Measurements from ENCODE around the gene SSBP4.

The SSBP4 gene

DNA sequence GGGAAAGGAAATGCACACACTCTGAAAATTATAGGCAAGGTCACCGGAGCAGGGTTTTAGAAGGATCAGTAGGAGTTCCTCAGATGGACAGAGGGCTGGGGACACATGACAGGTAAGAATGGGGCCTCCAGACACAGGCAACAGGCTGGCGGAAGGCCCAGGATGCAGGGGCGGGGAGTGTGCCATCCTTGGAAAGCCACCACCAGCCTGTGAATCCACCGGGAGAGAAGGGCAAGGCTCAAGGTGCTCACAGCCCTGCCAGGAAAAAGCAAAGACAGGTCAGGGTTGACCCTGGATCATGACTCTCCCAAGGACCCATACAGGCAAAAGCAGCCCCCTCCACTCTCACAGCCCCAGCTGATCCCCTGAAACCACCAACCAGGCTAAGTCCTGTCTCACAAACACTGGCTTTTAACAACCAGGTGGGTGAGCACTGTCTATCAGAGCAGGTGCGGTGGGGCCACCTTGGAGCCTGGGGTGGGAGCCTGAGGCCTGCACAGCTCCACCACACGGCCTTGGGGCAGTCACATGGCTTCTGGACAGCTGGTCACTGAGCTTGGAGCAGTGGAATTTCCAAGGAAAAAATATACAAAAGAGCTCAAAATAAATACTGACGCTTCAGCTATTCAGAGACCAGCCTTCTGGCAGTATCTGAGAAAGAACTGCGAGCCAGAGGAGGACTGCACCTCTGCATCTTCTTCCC lies 54.0 kb downstream of the SSBP4 start:
- no peak for FAIRE-seq

DNA sequence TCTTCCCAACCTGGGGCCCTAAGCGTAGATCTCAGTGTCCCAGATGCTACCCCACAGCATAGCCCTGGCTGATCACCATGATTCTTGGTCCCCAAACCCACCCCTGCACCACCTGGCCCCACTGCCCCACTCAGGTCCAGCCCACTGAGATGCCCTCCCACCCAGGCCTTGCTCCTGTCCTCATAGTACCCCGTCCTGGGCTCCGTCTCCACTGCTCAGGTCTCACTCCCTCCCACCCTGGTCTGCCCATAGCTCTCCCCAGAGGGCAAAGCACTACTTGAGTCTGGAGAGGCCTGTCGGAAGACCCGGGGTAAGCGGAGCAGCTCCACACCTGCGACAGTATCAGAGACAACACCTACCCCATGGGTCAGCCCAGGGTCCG lies 54.5 kb downstream of the SSBP4 start:
- no peak for FAIRE-seq

DNA sequence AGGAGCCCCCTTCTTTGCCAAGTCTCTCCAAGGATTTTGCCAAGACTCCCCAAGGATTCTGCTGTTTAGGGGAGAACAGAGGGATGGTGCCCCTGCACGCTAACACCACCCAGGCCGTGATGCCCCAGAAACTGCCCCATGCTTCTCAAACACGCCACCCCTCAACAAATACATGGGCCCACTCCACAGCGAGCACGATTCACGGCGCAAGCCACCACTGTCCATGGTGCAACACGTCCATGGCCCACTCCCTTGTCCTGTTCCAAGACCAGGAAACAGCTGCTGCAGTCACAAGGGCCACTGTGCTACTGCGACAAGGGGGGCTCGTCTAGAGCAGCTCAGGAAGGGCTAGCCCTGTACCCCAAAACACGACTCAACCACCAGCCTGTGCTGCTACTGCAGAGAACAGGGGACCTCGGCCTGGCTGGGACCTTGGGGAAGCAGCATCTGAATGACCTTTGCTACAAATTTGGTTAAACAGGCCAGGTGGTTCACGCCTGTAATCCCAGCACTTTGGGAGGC lies 55.2 kb downstream of the SSBP4 start:
- no peak for FAIRE-seq

DNA sequence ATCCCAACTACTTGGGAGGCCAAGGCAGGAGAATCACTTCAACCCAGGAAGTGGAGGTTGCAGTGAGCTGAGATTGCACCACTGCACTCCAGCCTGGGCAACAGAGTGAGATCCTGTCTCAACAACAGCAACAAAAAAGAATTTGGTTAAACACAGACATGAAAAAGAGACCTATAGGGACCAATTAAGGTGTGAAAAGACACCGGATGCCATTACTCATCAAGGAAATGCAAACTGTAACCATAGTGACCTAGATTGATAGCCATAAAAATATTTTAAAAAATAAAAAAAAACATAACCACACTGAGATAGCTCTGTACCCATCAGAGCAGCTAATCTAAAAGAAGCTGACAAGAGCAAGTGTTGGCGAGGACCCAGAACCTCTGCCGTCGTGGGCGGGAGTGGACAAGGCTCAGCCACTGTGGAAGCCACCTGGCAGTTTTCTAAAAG lies 55.8 kb downstream of the SSBP4 start:
- no peak for FAIRE-seq

DNA sequence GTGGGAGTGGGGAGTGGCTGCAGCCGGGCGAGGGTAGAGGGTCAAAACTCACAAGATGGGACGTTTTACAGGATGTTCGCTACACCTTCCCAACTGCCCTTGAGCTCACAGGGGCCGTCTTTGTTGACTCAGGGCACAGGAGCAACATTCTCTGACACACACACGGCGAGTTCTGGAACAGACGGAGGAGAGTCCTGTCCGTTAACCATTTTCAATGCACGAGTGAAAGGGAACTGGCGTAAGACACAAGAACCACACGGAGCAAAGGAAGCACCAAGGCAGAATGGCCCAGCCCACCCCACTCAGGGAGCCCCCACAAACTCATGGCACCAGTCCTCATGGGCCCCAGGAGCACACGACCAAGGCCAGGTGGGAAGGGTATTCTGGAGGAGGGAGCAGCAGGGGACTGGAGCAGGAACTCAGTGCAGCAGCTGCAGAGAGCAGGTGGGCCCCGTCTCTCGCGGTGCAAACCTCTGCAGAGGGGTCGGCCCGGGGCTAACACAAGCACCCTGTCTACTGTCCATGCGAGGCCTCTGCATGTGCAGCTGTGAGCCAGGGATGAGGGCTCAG lies 56.6 kb downstream of the SSBP4 start:
- FAIRE-seq, result no peak

DNA sequence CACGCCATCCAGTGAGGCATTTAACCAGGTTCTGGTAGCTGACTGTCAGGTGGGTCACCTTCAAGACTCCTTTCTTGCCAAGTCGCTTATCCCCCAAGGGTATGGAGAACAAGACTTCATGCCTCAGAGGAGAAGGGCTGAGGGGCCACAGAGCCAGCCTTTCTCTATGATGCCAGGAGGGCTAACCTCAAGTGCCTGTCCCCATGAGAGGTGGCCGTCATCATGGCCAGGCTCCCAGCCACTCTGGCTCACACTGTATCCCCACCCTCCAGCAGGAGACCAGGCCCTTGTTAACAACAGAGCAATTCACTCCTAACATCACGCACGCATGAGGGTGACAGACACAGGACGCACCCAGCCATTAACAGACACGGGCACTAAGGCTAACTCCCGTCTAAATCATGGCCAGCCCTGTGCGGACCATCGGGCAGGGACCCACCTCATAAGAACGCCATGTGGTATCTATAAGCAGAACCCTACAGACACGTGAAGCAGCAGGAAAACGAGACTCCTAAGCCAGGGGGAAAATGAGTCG lies 57.4 kb downstream of the SSBP4 start:
- FAIRE-seq, result no peak

DNA sequence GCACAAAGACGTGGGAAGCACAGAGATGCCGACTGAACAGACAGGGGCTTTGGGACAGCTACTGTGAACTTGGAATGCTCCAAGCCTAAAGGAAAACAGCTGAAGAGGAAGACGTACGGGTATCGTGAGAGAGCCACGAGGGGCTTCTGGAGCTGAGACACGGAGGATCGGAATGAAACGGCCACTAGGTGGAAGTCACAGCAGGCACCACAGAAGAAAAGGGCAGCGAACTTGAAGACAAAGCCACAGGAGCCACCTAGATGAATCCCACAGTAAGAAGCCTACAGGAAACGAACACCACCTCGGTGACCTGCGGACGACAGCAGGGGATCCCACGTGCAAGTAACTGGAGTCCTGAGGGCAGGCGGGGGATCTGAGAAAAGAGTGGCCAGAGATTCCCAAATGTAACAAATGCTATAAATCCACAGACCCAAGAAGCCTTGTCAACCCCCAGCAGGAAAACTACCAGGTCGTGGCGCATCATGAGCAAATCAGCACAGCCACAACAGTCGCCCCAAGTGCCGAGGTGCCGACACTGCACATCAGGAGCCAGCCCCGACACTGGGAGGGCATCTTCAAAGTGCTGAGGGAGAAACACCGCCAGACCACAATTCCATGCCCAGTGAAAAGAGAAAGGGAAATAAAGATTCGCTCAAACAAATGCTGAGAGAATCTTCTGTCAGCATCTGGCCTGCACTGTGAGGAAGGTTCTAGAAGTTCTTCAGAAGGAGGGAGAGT lies 58.0 kb downstream of the SSBP4 start:
- no peak for FAIRE-seq

DNA sequence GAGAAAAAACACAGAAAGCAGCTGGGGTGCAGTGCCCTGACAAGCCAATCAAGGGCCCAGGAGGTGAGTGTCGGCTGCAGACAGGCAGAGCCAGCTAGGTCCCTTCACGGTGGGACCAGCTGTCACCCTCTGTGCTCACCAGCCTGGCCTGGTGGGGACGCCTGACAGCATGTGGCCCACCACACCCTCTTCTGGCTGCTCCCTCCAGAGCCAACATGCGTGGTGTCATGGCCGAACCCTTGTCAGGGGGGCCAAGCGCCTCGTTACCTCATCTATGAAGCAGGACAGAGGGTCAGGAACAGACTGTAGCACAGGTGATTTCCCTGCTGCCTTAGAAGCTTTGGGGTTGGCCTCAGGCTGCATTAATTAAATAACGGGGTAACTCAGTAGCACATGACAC lies 58.8 kb downstream of the SSBP4 start:
- no peak for FAIRE-seq

DNA sequence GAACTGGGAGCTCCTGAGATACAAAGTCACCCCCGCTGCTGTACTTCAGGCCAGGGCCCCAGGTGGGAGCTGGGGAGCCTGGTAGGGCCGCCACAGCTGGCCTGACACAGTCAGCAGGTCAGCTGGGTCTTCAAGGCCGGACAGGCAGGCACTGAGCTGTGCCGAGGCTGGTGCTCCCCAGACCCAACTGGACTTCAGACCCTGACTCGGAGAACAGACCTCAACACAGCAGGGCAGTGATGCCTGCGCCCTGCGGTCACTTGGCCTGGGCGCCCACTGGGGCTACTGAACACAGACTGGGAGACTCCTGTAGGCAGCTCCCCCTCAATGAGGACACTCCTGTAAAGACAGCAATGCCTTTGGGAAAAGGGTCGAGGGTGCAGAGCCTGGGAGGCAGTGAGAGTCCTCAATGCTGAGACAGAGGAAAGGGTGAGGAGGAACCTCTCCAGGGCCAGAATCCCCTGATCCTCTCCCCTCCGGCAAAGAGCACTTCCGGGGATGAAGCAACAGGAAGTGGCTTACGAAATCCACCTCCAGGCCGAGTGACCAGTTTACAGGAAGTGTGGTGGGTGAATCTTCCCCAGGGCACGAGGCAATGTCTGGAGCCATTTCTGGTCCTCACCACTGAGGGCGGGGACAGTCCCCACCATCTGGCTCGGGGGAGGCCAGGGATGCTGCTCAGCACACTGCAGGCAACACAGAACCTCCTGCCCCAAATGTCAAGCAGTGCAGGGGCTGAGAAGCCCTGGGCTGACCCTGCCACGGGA lies 59.5 kb downstream of the SSBP4 start:
- no peak for FAIRE-seq

DNA sequence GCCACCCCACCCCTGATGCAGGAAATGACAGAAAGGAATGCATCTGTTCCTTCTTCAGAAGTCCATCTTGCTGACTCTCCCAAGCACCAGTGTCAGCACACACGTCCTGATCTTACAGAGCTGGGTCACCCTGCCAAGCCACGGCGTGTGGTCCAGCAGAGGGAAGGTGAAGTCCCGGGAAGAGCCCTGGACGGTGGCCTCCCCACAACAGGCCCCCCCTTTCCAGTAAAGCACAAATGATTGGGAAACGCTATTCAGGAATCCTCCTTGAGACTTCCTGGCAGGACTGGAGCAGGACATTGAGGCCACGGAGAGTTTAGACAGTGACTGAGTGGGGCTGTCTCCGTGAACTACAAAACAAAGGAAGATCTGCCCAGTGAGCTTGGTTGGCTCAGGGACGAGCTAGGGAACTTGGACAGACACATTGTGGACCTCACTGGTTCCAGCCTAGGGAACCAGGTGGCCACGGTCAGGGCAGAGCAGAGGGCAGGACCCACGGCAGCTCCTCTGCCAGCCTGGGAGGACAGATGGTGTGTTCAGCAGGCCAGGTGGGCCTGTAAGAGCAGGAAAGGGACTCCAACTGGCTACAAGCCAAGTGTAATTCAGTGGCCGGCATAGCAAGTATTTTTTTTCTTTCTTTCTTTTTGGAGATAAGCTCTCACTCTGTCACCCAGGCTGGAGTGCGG lies 61.0 kb downstream of the SSBP4 start:
- FAIRE-seq, result no peak

DNA sequence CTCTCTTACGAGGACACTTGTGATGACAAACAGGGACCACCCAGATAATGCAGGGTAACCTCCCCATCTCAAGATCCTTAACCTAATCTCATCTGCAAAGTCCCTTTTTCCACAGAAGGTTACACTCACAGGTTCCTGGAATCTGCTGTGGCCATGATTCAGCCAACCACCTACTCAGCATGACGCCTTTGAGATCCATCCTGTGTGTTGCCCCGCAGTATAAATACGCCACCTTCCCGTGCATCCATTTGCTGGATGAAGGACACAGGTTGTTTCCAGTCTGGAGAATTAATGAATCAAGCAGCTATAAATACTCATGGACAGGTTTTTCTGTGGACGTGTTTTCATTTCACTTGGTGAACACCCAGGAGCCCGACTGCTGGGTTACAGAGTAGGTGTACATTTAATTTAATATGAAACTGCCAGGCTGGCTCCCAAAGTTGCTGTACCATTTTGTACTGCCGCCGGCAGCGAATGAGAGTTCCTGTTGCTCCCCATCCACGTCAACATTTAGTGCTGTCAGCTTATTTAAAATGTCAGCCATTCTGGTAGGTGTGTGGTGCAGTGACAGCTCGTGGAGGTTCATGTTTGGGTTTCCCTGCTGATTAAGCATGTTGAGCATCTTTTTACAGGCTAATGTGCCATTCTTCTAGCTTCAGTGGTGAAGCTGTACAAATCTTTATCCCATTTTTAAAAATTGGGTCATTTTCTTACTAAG lies 62.5 kb downstream of the SSBP4 start:
- FAIRE-seq, result no peak

DNA sequence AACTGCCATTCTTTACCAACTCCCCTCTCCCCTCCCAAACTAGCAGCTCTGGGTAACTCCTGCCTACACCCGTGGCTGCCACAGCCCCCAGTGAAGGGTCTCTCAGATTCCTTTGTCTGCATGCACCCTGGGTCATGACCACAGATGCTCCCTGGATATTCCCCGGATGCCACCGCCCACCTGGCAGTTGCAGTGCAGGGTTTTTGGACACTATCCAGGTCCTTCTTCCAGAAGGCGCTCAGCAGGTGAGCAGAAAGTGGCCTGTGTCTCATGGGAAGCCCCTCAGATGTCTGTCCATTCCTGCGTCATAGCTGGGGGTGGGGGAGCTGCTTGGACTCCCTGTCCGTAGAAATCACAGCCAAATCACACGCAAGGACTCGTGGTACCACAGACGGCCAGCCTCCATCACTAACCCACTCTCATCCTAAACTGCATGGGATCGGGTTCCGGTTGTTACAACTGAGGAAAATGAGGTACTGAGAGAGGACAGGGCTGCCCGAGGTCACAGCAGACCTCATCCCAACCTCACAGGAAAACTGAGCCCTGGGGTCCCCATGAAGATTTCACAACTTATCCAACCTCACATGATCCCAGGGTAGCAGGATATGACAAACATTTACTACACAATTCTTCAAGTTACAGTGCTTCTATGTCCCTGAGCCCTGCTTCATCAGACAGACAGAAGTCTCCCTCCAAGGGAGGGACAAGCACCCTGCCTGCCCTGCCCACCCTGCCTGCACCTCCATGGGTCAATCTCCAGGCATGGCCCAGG lies 64.1 kb downstream of the SSBP4 start:
- no peak for FAIRE-seq

Measured in A204.1 (cell line).